Measurements from ENCODE around the gene APLP2. TPM values are rescaled to one million over a fixed set of nuclear protein-coding genes. Genes with fewer than 3 reads are reported as not detected.
"Not testable (repeated sequence)": the region's sequence is repeated elsewhere in the genome, so short reads cannot be mapped to it uniquely, and the experiment has no call there.

APLP2 gene
- total RNA-seq, 2 donors from 2014 or later = 37.9 to 56.2 TPM

- Mint-ChIP-seq H3K4me1 (ENCODE audit: low read depth in 2 of 2) (peaks cover 0 to under 1% of the 10 kb centered on the region in 2 donors), H3K27me3 (peaks cover 19 to 30% of the 10 kb centered on the region in 2 donors), H3K27ac (no peak overlapping the region), H3K4me3 (no peak overlapping the region), H3K9me3 (no peaks in the 10 kb centered on the region), H3K36me3 (no peaks in the 10 kb centered on the region)
- ATAC-seq = no peak
- DNase-seq (ENCODE audit: low spot score) = no peak
These were observed 101.8 kb downstream of the APLP2 start for GRCh38 chr11:130171534-130171933.

- ATAC-seq; H3K4me3 Mint-ChIP-seq; H3K27ac Mint-ChIP-seq; H3K4me1 Mint-ChIP-seq (ENCODE audit: low read depth in 2 of 2); DNase-seq (ENCODE audit: low spot score); H3K36me3 Mint-ChIP-seq; H3K9me3 Mint-ChIP-seq: not testable (repeated sequence)
- peaks cover 19 to 30% of the 10 kb centered on the region in 2 donors for H3K27me3 Mint-ChIP-seq
These were observed 102.3 kb downstream of the APLP2 start for GRCh38 chr11:130172001-130172400.

GRCh38 chr11:130174642-130175041 is 104.9 kb downstream of the APLP2 start:
- Mint-ChIP-seq H3K27ac (no peak overlapping the region), H3K4me1 (ENCODE audit: low read depth in 2 of 2) (no peaks in the 10 kb centered on the region), H3K9me3 (no peaks in the 10 kb centered on the region), H3K27me3 (peaks cover 9 to 12% of the 10 kb centered on the region in 2 donors), H3K36me3 (no peaks in the 10 kb centered on the region), H3K4me3 (no peak overlapping the region)
- ATAC-seq (no peak), DNase-seq (ENCODE audit: low spot score) (no peak)

GRCh38 chr11:130175898-130176297 is 106.2 kb downstream of the APLP2 start:
- Mint-ChIP-seq H3K4me3 (no peak overlapping the region), H3K36me3 (no peaks in the 10 kb centered on the region), H3K27me3 (peaks cover 6 to 9% of the 10 kb centered on the region in 2 donors), H3K9me3 (no peaks in the 10 kb centered on the region), H3K4me1 (ENCODE audit: low read depth in 2 of 2) (no peaks in the 10 kb centered on the region), H3K27ac (no peak overlapping the region)
- ATAC-seq = no peak
- DNase-seq (ENCODE audit: low spot score) = no peak

GRCh38 chr11:130177782-130178181 is 108.1 kb downstream of the APLP2 start:
- ATAC-seq = no peak
- H3K9me3 Mint-ChIP-seq = no peaks in the 10 kb centered on the region

GRCh38 chr11:130178441-130179339 is 109.0 kb downstream of the APLP2 start:
- ATAC-seq (no peak), DNase-seq (ENCODE audit: low spot score) (no peak)
- no peaks in the 10 kb centered on the region for H3K36me3 Mint-ChIP-seq
- no peaks in the 10 kb centered on the region for H3K9me3 Mint-ChIP-seq
- H3K4me3 Mint-ChIP-seq = no peak overlapping the region
- peaks cover 6 to 11% of the 10 kb centered on the region in 2 donors for H3K27me3 Mint-ChIP-seq
- no peak overlapping the region for H3K27ac Mint-ChIP-seq
- H3K4me1 Mint-ChIP-seq (ENCODE audit: low read depth in 2 of 2) = no peaks in the 10 kb centered on the region

More at GRCh38 chr11:130177782-130178181, 108.1 kb downstream of the APLP2 start:
- peaks cover 6 to 9% of the 10 kb centered on the region in 2 donors for H3K27me3 Mint-ChIP-seq
- no peak overlapping the region for H3K27ac Mint-ChIP-seq
- H3K36me3 Mint-ChIP-seq = no peaks in the 10 kb centered on the region
- no peaks in the 10 kb centered on the region for H3K4me1 Mint-ChIP-seq (ENCODE audit: low read depth in 2 of 2)
- no peak overlapping the region for H3K4me3 Mint-ChIP-seq
- DNase-seq (ENCODE audit: low spot score) = no peak

GRCh38 chr11:130179396-130180306 is 110.0 kb downstream of the APLP2 start:
- H3K9me3 Mint-ChIP-seq = no peaks in the 10 kb centered on the region
- DNase-seq (ENCODE audit: low spot score) = no peak
- no peaks in the 10 kb centered on the region for H3K4me1 Mint-ChIP-seq (ENCODE audit: low read depth in 2 of 2)
- H3K36me3 Mint-ChIP-seq = no peaks in the 10 kb centered on the region
- no peak overlapping the region for H3K4me3 Mint-ChIP-seq
- H3K27me3 Mint-ChIP-seq = peaks cover 6 to 11% of the 10 kb centered on the region in 2 donors
- ATAC-seq = no peak
- no peak overlapping the region for H3K27ac Mint-ChIP-seq

GRCh38 chr11:130180491-130180890 is 110.8 kb downstream of the APLP2 start:
- H3K27me3 Mint-ChIP-seq = peaks cover 0 to 4% of the 10 kb centered on the region in 2 donors
- no peaks in the 10 kb centered on the region for H3K4me1 Mint-ChIP-seq (ENCODE audit: low read depth in 2 of 2)
- no peak overlapping the region for H3K4me3 Mint-ChIP-seq
- no peak for ATAC-seq
- H3K27ac Mint-ChIP-seq = no peak overlapping the region
- H3K36me3 Mint-ChIP-seq = no peaks in the 10 kb centered on the region
- no peak for DNase-seq (ENCODE audit: low spot score)
- H3K9me3 Mint-ChIP-seq = no peaks in the 10 kb centered on the region

GRCh38 chr11:130180896-130181294 is 111.2 kb downstream of the APLP2 start:
- H3K9me3 Mint-ChIP-seq = no peaks in the 10 kb centered on the region
- H3K4me1 Mint-ChIP-seq (ENCODE audit: low read depth in 2 of 2) = no peaks in the 10 kb centered on the region
- H3K4me3 Mint-ChIP-seq = no peak overlapping the region
- no peaks in the 10 kb centered on the region for H3K36me3 Mint-ChIP-seq
- no peak overlapping the region for H3K27ac Mint-ChIP-seq
- DNase-seq (ENCODE audit: low spot score) (no peak), ATAC-seq (peak in 1 of 2 donors; percentile 29)
- H3K27me3 Mint-ChIP-seq = peaks cover 0 to 4% of the 10 kb centered on the region in 2 donors

GRCh38 chr11:130181295-130182272 is 111.9 kb downstream of the APLP2 start:
- no peak overlapping the region for H3K4me3 Mint-ChIP-seq
- H3K36me3 Mint-ChIP-seq = no peaks in the 10 kb centered on the region

GRCh38 chr11:130183878-130184610 is 114.3 kb downstream of the APLP2 start:
- ATAC-seq (no peak), DNase-seq (ENCODE audit: low spot score) (no peak)
- Mint-ChIP-seq H3K27ac (no peak overlapping the region), H3K9me3 (no peaks in the 10 kb centered on the region), H3K27me3 (peaks cover 0 to 4% of the 10 kb centered on the region in 2 donors), H3K4me3 (no peak overlapping the region), H3K36me3 (no peaks in the 10 kb centered on the region), H3K4me1 (ENCODE audit: low read depth in 2 of 2) (no peaks in the 10 kb centered on the region)

More at GRCh38 chr11:130181295-130182272, 111.9 kb downstream of the APLP2 start:
- no peak for ATAC-seq
- H3K4me1 Mint-ChIP-seq (ENCODE audit: low read depth in 2 of 2) = no peaks in the 10 kb centered on the region
- H3K27ac Mint-ChIP-seq = no peak overlapping the region
- no peaks in the 10 kb centered on the region for H3K9me3 Mint-ChIP-seq
- peaks cover 0 to 4% of the 10 kb centered on the region in 2 donors for H3K27me3 Mint-ChIP-seq
- DNase-seq (ENCODE audit: low spot score) = no peak

- Mint-ChIP-seq H3K36me3 (no peaks in the 10 kb centered on the region), H3K27me3 (peaks cover 0 to 4% of the 10 kb centered on the region in 2 donors), H3K27ac (no peak overlapping the region), H3K9me3 (no peaks in the 10 kb centered on the region), H3K4me3 (no peak overlapping the region), H3K4me1 (ENCODE audit: low read depth in 2 of 2) (no peaks in the 10 kb centered on the region)
- DNase-seq (ENCODE audit: low spot score) (no peak), ATAC-seq (no peak)
These were observed 117.4 kb downstream of the APLP2 start for GRCh38 chr11:130187096-130187495.

Data from natural killer cell treated with Interleukin-12 subunit alpha and Interleukin-12 subunit beta and Interleukin-15 and Interleukin-18, amount 100 ng/mL, for 72 hours (primary cell).